GM12874 (cell line): ENCODE measurements around the gene CNGB1.

ENCODE experiments used
- CTCF ChIP-seq: IDR thresholded peaks from 2 replicates; pipeline ENCODE4 v1.5.1; 2011; ENCODE audit warnings: low read depth, mild to moderate bottlenecking, control low read depth, low read length, moderate library complexity; ENCODE audit not compliant: insufficient read depth

CNGB1 gene

GRCh38 chr16:57956270-57956808 is 14.6 kb downstream of the CNGB1 start:
- TF ChIP-seq CTCF: no peak

GRCh38 chr16:57955572-57956188 is 15.2 kb downstream of the CNGB1 start:
- no peak for TF ChIP-seq CTCF

- TF ChIP-seq CTCF: no peak
Observed at GRCh38 chr16:57953857-57954256, 17.1 kb downstream of the CNGB1 start.

- no peak for TF ChIP-seq CTCF
Observed at GRCh38 chr16:57952909-57953308, 18.0 kb downstream of the CNGB1 start.

GRCh38 chr16:57951204-57951960 is 19.5 kb downstream of the CNGB1 start:
- TF ChIP-seq CTCF: no peak

GRCh38 chr16:57950382-57950781 is 20.5 kb downstream of the CNGB1 start:
- no peak for TF ChIP-seq CTCF

- TF ChIP-seq CTCF: no peak
Observed at GRCh38 chr16:57949595-57950238, 21.2 kb downstream of the CNGB1 start.
